Renal cortical epithelial cell (primary cell): ENCODE data around the gene C1QTNF1. TPM values are rescaled to one million over a fixed set of nuclear protein-coding genes. Genes with fewer than 3 reads are reported as not detected.
A peak's percentile ranks its signal among the peaks of the same experiment; 100 is the strongest.
"Not testable (repeated sequence)": the region's sequence is repeated elsewhere in the genome, so short reads cannot be mapped to it uniquely, and the experiment has no call there.

Experiments
- DNase-seq: peaks from one replicate; pipeline ENCODE4 v3.0.0-alpha.2; 2011; ENCODE audit warnings: low read depth
- total RNA-seq: library from RNA; depleted of rRNA; stranded (reverse); fragments of >200 nt; gene quantifications from 2 replicates; pipeline ENCODE4 v1.2.3, GENCODE V29; 2014

The C1QTNF1 gene
- total RNA-seq, 1 donor from 2014 or later: 26.1 TPM

GRCh38 chr17:79022507-79022991 is 1.4 kb upstream of the C1QTNF1 start:
- DNase-seq: no peak

DNA sequence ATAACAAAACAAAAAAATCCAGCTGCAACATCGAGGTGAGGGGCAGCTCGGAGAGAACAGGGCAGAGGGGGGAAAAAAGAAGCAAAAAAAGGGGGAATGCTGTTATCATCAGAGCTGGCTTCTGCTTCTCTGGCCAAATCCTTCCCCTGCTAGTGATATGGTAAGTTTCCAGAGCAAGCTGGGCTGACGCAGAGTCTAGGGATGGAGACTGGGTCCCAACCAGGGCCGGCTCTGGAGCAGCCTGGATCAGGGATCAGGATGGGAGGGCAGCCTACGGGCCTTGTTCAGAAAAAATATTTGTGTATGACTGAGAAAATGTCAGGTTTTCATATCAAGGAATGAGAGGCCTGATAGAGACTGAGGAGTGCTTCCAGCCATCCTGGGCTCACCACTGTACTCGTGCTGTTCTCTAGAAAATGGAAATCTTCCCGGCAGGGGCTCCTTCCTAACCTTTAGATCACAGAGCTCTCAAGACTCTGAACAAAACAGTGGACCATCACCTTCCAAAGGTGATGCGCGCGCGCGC is 726 bp upstream of the C1QTNF1 start:
- DNase-seq: no peak

GRCh38 chr17:79024901-79025737 is 1.1 kb downstream of the C1QTNF1 start:
- no peak for DNase-seq

DNA sequence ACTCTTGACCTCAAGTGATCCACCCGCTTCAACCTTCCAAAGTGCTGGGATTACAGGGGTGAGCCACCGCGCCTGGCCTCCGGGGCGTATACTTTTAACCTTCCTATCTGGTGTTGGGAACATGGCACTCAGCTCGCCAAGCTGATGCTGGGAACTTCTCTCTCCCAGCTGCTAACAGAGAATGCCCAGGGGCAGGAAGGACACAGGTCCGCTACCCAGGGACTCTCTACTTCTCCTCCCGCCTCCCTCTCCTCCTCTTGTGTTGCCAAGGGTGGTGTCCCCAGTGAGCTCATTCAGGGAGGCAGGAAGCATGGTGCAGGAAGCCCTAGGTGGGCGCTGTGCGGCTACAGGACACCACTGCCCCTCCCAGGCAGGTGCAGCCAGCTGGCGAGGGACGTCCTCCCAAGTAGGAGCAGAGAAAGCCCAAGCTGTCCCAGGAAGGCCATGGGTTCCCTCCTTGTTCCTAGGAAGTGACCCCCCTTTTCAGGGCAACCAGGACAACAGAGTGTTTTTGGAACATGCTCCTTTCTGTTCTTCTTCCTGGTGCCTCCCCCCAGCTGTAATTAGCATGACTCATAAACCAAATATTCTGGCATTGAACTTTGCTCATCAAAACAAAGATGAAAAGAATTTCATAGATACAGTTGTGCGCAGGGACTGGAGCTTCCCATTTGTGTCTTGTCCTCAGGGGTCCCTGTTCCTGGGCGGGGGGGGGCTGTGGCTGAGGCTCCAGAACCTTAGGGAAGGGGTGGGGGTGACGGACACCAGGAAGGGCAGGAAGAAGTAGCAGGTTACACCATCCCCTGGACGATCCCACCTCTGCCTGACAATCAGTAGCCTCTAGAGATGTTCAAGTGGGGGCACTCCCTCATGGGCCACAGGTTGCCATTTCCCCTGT is 2.7 kb downstream of the C1QTNF1 start:
- peak; percentile 60 for DNase-seq

DNA sequence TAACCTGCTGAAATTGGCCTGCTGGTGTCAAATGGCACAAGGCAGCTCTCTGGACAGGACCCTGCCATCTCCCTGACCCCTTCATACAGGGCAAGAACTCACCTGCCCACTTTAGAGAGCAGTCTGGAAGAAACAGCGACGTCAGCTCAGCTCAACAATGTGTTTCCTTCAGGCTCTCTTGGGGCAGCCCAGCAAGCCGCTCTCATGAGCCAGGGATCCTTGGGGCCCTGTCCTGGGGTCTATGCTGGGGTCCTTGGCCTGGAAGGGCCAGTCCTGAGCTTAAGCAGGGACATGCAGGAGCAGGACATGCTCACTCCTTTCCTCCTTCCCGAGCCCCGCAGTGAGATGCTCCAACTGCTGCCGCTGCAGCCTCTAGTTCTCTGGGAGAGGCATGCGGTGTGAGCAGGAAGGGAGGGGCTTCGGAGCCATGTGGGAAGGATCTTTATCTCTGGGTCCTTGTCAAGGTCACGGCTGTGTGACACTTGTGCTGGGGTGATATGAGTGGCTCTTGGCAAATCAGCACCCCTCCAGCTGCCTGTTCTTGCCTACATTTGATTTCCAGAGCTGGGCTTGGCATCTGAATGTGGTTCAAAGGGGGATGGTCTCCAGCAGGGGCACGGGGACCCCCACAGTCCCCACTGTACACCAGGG is 3.4 kb downstream of the C1QTNF1 start:
- no peak for DNase-seq

GRCh38 chr17:79027925-79028491 is 4.0 kb downstream of the C1QTNF1 start:
- DNase-seq: peak; percentile 50

DNA sequence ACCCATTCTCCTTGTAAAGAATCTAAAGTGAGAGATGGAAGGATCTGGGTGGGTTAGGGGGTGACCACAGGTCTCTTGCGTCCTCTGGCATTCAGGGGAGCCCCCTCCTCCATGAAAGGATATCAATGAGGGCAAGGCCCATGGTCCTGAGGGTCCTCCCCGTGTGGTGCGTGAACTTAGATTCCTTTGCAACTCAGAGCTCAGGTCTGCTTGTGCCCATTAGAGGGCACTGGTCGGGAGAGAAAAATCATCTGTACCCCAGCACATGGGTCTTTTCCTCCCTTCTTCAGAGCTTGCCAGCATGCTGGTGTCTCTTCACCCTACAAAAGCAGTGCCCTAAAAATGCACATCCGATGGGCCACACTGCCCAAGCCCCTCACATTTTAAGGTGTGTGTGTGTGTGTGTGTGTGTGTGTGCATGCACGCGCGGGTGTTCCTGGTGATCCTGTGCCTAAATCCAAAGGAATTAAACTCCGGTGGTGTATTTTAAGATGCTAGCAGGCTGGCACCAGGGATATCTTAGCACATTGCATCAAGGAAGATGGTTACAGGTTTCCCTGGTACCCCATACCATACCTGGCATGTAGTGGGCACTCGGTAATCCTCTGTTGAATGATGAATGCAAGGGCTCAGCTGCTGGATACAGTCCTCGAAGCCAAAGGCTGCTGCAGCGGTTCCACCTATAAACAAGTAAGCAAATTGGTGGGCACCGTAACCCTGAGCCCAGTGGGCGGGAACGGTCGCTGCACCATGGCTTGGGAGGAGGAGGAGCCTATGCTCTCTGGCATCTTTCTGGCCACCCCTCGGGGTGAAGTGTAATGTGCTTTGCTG is 4.7 kb downstream of the C1QTNF1 start:
- no peak for DNase-seq

DNA sequence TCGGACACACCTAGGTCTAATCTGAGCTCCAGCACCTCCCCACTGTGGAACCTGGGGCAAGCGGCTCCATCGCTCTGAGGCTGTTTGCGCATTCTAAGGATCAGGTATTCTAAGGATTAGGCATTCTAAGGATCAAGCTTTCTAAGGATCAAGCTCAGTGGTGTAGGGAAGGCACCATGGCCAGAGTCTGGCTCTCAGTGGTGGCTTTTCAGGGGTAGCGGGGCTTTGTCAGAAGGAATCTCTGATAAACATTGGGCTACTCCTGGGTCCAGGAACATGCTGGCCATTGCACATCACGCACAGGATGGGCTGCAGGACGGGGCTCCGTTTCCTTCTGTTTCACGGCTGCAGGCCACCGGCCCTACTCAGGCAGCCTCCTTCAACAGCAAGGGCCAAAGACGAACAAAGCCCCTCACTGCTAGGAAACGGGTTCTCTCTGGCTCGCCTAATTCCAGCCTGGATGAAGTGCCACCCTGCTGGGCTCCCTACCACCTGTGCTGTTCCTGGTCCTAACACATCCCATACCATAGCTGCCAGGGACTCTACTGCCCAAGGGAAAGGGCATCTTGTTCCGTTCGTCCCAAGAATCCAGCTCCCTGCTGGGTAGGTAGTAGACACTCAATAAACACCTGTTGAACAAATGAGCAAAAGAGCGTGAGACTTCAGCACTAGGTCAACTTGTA is 5.5 kb downstream of the C1QTNF1 start:
- DNase-seq: no peak

- not testable (repeated sequence) for DNase-seq
Observed at GRCh38 chr17:79030636-79031035, 6.7 kb downstream of the C1QTNF1 start.

- no peak for DNase-seq
Observed at GRCh38 chr17:79031996-79032875, 8.3 kb downstream of the C1QTNF1 start.

DNA sequence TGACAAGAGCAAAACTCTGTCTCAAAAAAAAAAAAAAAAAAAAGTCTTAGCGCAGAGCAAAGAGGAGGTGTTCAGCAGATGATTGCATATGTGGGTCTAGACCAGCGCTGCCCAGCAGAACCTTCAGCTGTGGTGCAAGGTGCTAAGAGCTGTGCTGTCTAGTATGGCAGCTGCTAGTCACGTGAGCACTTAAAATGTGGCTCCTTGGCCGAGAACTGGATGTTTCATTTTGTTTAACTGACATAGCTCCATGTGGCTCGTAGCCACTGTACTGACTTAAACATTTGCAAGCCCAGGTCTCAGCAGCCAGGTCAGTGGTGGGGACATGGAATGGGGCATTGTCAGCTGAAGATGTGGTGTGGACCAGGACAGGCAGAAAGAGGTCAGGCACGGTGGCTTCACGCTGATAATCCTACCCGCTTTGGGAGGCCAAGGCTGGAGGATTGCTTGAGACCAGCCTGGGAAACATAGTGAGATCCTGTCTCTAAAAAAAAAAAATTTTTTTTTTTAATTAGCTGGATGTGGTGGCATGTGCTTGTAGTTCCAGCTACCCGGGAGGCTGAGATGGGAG is 9.2 kb downstream of the C1QTNF1 start:
- no peak for DNase-seq

DNA sequence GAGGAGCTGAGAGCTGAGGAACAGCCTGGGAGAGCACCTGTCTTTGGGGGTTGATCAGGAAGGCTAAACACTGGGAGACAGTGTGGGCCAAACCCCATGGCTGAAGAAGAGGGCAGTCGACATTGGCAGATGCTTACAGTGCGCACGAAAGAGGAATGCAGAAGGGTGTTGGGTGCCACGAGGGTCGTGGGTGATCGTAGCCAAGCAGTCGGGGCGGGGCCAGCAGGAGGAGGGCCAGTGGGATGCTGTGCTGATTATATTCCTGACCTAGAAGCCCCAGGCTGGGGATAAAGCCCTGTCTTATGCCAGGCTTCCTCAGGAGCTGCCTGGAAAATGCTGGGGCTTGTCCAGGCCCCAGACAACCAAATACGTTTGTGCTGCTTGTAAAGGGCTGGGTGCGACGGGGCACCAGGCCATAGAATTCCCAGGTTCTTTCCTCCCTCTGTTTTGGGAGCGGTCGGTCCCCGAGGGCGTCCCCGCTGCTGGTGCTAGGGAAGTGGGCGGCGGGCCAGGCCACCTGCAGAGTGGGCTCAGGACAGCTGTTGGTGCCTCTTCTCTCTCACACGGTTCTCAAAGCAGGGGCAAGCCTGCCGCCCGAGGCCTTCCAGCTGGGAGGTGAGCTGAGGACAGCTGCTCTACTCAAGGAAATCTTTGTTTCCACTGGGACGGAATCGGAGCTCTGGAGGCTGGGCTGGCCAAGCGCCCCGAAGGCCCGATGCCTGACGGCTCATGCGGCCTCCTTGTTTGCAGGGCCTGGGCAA is 10.0 kb downstream of the C1QTNF1 start:
- no peak for DNase-seq

GRCh38 chr17:79034931-79035485 is 11.0 kb downstream of the C1QTNF1 start:
- no peak for DNase-seq

DNA sequence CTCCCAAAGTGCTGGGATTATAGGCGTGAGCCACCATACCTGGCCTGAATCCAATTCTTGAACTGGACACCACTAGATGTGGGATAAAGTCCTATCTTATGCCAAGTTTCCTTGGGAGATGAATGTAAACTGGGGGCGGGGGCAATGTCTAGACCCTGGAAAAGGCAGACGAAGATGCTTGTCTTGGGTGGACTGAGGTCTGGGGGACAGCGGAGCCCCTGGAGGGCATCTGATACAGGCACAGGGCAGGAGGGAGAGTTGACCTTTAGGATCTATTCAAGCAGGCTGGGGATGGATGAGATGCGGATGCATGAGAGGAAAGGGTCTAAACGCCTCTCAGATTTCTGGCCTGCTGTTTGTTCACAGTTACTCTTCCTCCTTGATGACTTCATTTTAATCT is 11.7 kb downstream of the C1QTNF1 start:
- no peak for DNase-seq

- no peak for DNase-seq
Observed at GRCh38 chr17:79036181-79036580, 12.2 kb downstream of the C1QTNF1 start.

- DNase-seq: peak; percentile 96
Observed at GRCh38 chr17:79036596-79036995, 12.6 kb downstream of the C1QTNF1 start.

GRCh38 chr17:79038545-79039135 is 14.7 kb downstream of the C1QTNF1 start:
- DNase-seq: peak; percentile 79
